WTC11 (cell line): ENCODE data around the gene BSX. TPM values are rescaled to one million over a fixed set of nuclear protein-coding genes. Genes with fewer than 3 reads are reported as not detected.

ENCODE experiments used
- ATAC-seq: fragments of 200-7000 bp; cut with Tn5 transposase; 2 replicates; pipeline ENCODE4 v1.10.0; 2021; ENCODE audit warnings: mild to moderate bottlenecking, moderate library complexity
- CTCF ChIA-PET: fragments of 300-600 bp; sonication (Branson Sonifier 250); formaldehyde crosslinking; loops from one replicate; lab custom pipeline; 2021; ENCODE audit warnings: antibody characterized with exemption; lab: Charles Lee
- POLR2A ChIA-PET: fragments of 350-600 bp; sonication (Branson Sonifier 250); formaldehyde crosslinking; loops from one replicate; lab custom pipeline; 2021; ENCODE audit warnings: antibody characterized with exemption; lab: Charles Lee
- DNase-seq: peaks from one replicate; pipeline ENCODE4 v3.0.0; 2021; ENCODE audit warnings: low spot score
- H3K27ac Mint-ChIP-seq: 2 replicates; pipeline ENCODE4 v1.8.0; 2021; ENCODE audit warnings: mixed read lengths
- H3K27me3 Mint-ChIP-seq: 2 replicates; pipeline ENCODE4 v1.8.0; 2021; ENCODE audit warnings: low read depth, mild to moderate bottlenecking, moderate library complexity, mixed read lengths
- H3K36me3 Mint-ChIP-seq: 2 replicates; pipeline ENCODE4 v1.8.0; 2021; ENCODE audit warnings: mixed read lengths
- H3K4me1 Mint-ChIP-seq: 2 replicates; pipeline ENCODE4 v1.8.0; 2022; ENCODE audit warnings: mixed read lengths
- H3K4me3 Mint-ChIP-seq: 2 replicates; pipeline ENCODE4 v1.8.0; 2021; ENCODE audit warnings: mild to moderate bottlenecking, moderate library complexity, mixed read lengths
- H3K9me3 Mint-ChIP-seq: 2 replicates; pipeline ENCODE4 v1.8.0; 2021; ENCODE audit warnings: mixed read lengths
- E2F5 ChIP-seq: sonication (generic); formaldehyde crosslinking; IDR thresholded peaks from 2 replicates; pipeline ENCODE4 v1.8.1; 2022; ENCODE audit warnings: mild to moderate bottlenecking, moderate library complexity, missing genetic modification reagents
- ERG ChIP-seq: fragments of 250-450 bp; sonication (Bioruptor Pico); IDR thresholded peaks from 2 replicates; pipeline ENCODE4 v1.8.0; 2021; ENCODE audit warnings: mild to moderate bottlenecking
- ETV6 ChIP-seq: sonication (generic); formaldehyde crosslinking; IDR thresholded peaks from 2 replicates; pipeline ENCODE4 v1.8.1; 2022; ENCODE audit warnings: mild to moderate bottlenecking, missing genetic modification reagents
- FOXP4 ChIP-seq: sonication (generic); formaldehyde crosslinking; IDR thresholded peaks from 2 replicates; pipeline ENCODE4 v1.8.0; 2022; ENCODE audit warnings: mild to moderate bottlenecking, missing genetic modification reagents
- JAZF1 ChIP-seq: fragments of 250-450 bp; sonication (Bioruptor Pico); IDR thresholded peaks from 2 replicates; pipeline ENCODE4 v1.9.0; 2021; ENCODE audit warnings: moderate library complexity, mild to moderate bottlenecking, inconsistent platforms
- MYBL2 ChIP-seq: sonication (generic); formaldehyde crosslinking; IDR thresholded peaks from 2 replicates; pipeline ENCODE4 v1.8.1; 2023; ENCODE audit warnings: mild to moderate bottlenecking, moderate library complexity, missing genetic modification reagents
- NFYB ChIP-seq: sonication (generic); formaldehyde crosslinking; conservative IDR thresholded peaks from 2 replicates; pipeline ENCODE4 v1.8.0; 2022; ENCODE audit warnings: low read depth, missing genetic modification reagents
- NR3C1 ChIP-seq: sonication (generic); formaldehyde crosslinking; conservative IDR thresholded peaks from 2 replicates; pipeline ENCODE4 v1.8.1; 2023; ENCODE audit warnings: low read depth, mild to moderate bottlenecking, missing genetic modification reagents
- TP53 ChIP-seq: sonication (generic); formaldehyde crosslinking; IDR thresholded peaks from 2 replicates; pipeline ENCODE4 v1.8.1; 2023; ENCODE audit warnings: mild to moderate bottlenecking, missing genetic modification reagents
- USF2 ChIP-seq: sonication (generic); formaldehyde crosslinking; IDR thresholded peaks from 2 replicates; pipeline ENCODE4 v1.8.1; 2023; ENCODE audit warnings: mild to moderate bottlenecking, missing genetic modification reagents, moderate library complexity
- ZNF532 ChIP-seq: fragments of 250-450 bp; sonication (Bioruptor Pico); IDR thresholded peaks from 2 replicates; pipeline ENCODE4 v1.9.0; 2021; ENCODE audit warnings: mild to moderate bottlenecking, borderline replicate concordance
- ZSCAN18 ChIP-seq: fragments of 250-450 bp; sonication (Bioruptor Pico); IDR thresholded peaks from 2 replicates; pipeline ENCODE4 v2.1.2; 2022; ENCODE audit warnings: mild to moderate bottlenecking, moderate library complexity
- total RNA-seq: library from RNA; stranded (reverse); gene quantifications from 3 replicates; pipeline ENCODE4 v1.2.3, GENCODE V29; 2021
- TF ChIP-seq, protein P1 (sequence below): sonication (generic); formaldehyde crosslinking; IDR thresholded peaks from 2 replicates; pipeline ENCODE4 v1.8.0; 2022; ENCODE audit warnings: mild to moderate bottlenecking, missing genetic modification reagents
- TF ChIP-seq, protein P2 (sequence below): sonication (generic); formaldehyde crosslinking; IDR thresholded peaks from 2 replicates; pipeline ENCODE4 v1.8.1; 2022; ENCODE audit warnings: missing genetic modification reagents, borderline replicate concordance

The BSX gene
- total RNA-seq, 1 experiment from 2014 or later = not detected

DNA sequence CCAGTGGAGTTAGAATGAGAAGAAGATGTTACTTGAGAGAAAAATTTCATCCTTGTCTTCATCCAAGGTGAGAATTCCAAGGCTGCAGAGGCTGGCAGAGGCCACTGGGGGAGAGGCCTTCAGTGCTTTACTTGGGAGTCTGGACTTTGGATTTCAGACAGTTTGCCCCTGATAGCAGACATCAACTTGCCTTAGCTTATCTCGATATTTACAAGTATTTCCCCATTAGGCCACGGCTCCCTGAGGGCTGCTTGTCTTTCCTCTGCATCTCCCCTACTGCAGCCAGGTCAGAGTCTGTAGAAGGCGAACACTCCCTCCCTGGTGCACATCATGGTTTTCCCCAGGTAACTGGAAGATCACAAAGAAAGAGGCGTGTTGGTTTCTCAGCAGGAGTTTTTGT, 29.9 kb upstream of the BSX start (continued):
- TF ChIP-seq ZNF532 (CRISPR knock-in tag) (no peak), ETV6 (no peak), NR3C1 (no peak), USF2 (no peak), JAZF1 (CRISPR knock-in tag) (no peak), NFYB (CRISPR knock-in tag) (no peak), ZSCAN18 (CRISPR knock-in tag) (no peak), ERG (no peak)
- TF ChIP-seq, protein P1, sequence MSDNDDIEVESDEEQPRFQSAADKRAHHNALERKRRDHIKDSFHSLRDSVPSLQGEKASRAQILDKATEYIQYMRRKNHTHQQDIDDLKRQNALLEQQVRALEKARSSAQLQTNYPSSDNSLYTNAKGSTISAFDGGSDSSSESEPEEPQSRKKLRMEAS = no peak
- TF ChIP-seq, all 79 proteins: peak for 0

DNA sequence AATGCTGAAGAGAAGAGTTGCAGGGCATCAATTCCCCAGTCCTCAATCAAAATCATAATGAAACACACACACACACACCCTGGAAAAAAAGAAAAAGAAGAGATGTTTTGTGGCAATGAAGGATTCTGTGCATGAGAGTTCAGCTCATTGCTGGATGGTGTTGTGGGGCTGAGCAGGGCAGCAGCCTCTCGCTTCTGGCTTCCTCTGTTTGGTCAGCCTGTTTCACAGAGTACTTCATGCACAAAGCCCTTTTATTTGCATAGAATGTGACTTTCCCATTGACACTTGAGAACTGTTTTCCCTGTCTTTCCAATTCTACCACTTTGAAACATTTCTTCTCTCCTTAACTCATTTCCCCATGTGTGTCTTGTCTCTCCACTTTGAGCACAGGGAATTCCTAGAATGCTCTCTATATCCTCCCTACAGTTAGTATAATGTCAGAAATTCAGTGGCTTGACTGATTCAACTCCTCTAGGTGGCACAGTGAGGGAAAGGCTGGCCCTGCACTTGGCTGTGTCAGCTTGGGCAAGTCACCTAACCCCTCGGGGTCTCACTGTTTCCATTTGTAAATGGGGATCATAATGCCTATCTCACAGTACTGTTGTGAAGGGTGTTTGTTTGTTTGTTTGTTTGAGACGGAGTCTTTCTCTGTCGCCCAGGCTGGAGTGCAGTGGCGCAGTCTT, 25.4 kb upstream of the BSX start:
- no peak overlapping the region for H3K4me3 Mint-ChIP-seq
- no peaks in the 10 kb centered on the region; the same call in 1 of the 2 replicates for H3K27me3 Mint-ChIP-seq
- ATAC-seq = peak; percentile 81
- peaks cover 22% of the 10 kb centered on the region for H3K4me1 Mint-ChIP-seq
- TF ChIP-seq, protein P2, sequence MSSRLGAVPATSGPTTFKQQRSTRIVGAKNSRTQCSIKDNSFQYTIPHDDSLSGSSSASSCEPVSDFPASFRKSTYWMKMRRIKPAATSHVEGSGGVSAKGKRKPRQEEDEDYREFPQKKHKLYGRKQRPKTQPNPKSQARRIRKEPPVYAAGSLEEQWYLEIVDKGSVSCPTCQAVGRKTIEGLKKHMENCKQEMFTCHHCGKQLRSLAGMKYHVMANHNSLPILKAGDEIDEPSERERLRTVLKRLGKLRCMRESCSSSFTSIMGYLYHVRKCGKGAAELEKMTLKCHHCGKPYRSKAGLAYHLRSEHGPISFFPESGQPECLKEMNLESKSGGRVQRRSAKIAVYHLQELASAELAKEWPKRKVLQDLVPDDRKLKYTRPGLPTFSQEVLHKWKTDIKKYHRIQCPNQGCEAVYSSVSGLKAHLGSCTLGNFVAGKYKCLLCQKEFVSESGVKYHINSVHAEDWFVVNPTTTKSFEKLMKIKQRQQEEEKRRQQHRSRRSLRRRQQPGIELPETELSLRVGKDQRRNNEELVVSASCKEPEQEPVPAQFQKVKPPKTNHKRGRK (CRISPR knock-in tag) = no peak
- TF ChIP-seq E2F5 (no peak), TP53 (CRISPR knock-in tag) (no peak), FOXP4 (CRISPR knock-in tag) (no peak), MYBL2 (CRISPR knock-in tag) (no peak)
- TF ChIP-seq, all 79 proteins: peak for 0
- H3K27ac Mint-ChIP-seq = peak overlapping the region; percentile 12
- ChIA-PET CTCF (interaction anchor here (0.9 to 1.9 kb wide), 4 partner anchors 14 to 47 kb away, joined by 3 to 9 read pairs (median 5); no protein-coding TSS in a partner anchor), POLR2A (no interaction called here)
- no peaks in the 10 kb centered on the region for H3K9me3 Mint-ChIP-seq
- DNase-seq = no peak
- H3K36me3 Mint-ChIP-seq = no peaks in the 10 kb centered on the region
